NCI-H1105 (cell line): ENCODE measurements around the gene MAP2K1.
"Not testable (repeated sequence)": the region's sequence is repeated elsewhere in the genome, so short reads cannot be mapped to it uniquely, and the experiment has no call there.

Experiments used
- DNase-seq: peaks from one replicate; lab custom pipeline; 2025; lab: John Stamatoyannopoulos, UW

The MAP2K1 gene

GRCh38 chr15:66424963-66425612, 38.4 kb downstream of the MAP2K1 start:
- no peak for DNase-seq

- DNase-seq: no peak
These were observed 39.1 kb downstream of the MAP2K1 start for GRCh38 chr15:66425837-66426236.

GRCh38 chr15:66429117-66429516, 42.4 kb downstream of the MAP2K1 start:
- DNase-seq: no peak

DNA sequence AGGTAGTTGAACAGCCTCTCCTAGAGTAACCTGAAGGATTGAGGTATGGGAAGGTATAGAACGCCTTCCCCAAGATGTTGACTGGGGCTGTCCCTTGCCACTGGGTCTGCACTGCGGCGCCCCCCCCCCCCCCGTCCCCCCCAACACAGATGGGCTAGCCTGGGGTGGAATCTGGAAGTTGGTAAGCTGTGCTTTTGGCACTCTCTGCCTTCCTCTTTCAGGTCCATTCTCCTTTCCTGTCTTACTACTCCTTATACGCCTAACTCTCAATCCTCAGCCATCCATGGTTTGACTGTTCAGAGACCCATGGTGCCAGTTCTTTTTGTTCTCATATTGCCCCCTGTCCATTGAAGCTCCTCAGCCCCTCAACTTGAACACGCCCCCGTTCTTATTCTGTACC, 42.8 kb downstream of the MAP2K1 start:
- no peak for DNase-seq

DNA sequence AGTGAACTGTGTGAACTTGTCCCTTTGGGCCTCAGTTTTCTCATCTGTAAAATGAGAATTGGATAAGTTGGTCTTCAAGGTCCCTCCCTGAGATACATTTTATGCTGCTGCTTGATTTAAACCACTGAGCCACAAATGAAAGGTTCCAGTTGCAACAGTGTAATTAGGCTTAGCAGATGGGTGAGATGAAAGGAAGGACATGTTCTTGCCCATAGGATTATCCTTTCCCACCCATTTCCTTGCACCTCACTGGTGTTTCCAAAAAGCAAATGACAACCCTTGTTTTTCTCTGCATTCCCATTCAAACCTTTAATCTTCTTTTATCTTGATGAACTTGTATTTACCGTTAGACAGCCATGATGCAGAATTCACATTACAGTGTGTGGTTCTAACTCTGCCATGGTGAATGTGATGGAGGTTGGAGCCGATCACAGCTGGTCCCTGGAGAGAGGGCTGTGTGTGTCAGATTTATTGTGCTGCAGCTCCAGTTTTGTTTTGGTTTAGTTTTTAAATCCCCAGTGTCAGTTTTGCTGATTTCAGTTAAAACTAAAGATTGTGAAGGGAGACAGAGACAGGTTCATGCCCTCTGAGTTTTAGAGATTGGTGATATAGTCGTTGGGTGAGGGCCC, 44.0 kb downstream of the MAP2K1 start:
- DNase-seq: no peak

DNA sequence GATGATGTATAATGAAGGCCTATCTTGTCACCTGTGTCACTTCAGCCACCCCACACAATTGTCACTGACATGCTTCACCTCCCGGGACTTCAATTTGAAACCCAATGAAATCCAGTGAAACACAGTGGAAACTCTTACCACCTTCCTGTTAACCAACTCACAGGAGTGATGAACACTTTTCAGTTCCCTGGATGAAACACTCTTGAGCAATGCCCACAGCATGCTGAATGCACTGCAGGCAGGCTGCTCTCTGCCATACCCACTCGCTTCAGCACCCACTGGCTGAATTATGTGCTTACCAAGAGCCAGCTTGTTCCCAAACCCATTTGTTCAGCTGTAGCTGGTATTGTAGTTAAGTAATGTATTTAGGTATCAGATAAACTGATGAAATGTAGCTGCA, 47.0 kb downstream of the MAP2K1 start:
- no peak for DNase-seq

DNA sequence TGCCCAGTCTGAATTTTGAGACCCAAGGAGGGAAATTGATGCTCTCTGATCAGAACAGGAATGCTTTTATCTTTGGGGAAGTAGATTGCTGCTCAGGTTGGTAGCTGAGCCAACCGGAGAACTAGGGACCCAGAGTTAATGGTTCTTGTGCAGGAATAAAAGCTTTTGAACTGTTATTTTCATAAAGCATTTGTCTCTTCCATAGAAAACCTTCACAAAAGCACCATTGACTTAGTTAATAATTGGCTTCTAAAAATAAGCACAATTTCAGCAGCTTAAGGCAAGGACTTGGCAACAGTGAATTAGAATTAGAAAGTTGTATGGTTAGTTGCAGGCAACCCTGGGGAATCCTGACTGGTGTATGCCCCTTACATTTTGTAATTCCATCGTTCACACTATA, 53.8 kb downstream of the MAP2K1 start:
- no peak for DNase-seq

- no peak for DNase-seq
These were observed 65.7 kb downstream of the MAP2K1 start for GRCh38 chr15:66452420-66452819.

DNA sequence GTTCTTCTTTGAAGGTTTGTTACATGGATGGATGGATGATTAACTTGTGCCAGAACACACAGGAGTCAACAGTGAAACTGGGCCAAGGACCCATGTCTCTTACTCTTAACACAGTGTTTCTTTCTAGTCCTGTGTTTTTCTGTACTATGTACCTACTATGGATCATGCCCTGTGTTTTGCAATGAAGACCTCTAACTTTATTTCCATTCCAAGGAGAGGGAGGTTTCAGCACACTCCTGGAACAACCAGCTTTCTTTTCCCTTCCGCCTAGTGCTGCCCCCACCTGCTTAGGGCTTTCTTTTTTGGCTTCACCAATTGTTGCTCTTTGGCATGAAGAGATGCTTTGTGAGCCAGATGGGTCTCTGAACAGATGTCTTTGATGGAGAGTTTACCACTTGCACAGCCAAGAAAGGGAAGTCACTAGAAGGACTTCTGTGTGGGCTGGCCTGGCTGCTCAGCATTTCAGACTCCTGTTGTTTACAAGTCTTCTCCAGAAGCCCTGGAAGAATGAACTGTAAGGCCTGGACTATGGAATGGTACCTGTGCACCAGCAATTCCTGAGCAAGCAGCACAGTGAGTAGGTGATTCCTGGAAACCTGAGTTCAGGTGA, 66.4 kb downstream of the MAP2K1 start:
- no peak for DNase-seq

DNA sequence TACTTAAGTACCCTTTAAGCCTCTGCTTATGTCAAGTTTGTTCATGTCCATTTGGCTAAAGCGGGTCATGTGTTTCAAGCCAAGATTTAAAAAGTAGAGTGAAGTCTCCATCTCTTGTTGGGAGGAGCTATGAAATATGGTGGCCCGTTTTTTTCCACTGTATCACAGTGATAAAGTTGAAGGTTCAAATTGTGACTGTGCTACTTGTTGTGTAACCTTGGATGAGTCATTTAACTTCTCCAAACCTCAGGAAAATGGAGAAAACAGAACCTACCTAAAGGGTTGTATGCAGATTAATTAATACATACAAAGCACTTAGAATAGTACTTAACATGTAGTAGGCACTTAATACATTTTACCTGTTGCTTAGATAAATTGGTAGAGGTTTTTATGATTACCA, 67.4 kb downstream of the MAP2K1 start:
- no peak for DNase-seq

- DNase-seq: no peak
These were observed 69.5 kb downstream of the MAP2K1 start for GRCh38 chr15:66456211-66456610.

GRCh38 chr15:66459818-66460615, 73.3 kb downstream of the MAP2K1 start:
- no peak for DNase-seq

DNA sequence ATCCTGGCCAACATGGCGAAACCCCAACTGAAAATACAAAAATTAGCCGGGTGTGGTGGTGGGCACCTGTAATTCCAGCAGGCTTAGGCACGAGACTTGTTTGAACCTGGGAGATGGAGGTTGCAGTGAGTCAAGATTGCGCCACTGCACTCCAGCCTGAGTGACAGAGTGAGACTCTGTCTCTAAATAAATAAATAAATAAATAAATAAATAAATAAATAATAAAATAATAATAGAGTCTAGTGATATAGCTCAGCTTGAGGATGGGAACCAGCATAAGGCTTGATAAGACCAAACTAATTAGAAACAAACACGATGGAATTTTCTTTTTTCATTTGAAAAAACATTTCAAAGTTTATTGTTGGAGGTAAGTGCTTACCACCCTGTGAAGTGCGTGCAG, 74.6 kb downstream of the MAP2K1 start:
- DNase-seq: not testable (repeated sequence)

DNA sequence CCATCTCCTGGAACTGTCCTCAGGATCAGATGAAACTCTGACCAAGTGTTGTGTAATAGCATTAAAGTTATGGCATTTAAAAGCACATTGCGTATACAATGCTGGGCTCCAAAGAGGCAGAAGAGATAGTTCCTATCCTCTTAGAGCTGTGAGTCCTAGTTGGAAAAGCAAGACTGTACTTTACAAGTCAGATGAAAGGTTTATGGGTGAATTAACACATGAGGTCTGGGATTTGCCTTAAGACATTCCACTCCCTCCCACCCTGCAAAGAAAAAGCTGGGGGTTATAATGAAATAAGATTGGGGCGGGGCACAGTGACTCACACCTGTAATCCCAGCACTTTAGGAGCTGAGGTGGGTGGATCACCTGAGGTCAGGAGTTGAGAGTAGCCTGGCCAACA, 75.2 kb downstream of the MAP2K1 start:
- no peak for DNase-seq

DNA sequence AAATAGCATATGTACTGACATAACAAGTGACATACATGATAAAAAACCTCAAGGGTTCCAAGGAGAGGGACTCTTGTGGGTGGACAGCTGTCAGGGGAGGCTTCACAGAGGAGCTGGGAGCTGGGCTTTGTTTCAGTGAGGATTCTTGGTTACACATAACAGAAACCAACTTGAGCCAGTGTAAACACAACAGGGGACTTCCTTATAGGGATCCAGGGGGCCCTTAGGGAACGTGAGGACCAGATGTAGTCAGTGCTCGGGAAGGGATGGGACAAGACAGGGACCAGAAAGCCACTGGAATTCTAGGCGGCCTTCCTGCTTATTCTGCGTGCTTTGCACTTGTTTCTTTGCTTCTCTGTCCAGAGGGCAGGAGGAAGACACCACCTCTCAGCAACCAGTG, 75.9 kb downstream of the MAP2K1 start:
- DNase-seq: no peak

GRCh38 chr15:66465294-66465693, 78.6 kb downstream of the MAP2K1 start:
- DNase-seq: not testable (repeated sequence)

- not testable (repeated sequence) for DNase-seq
These were observed 80.7 kb downstream of the MAP2K1 start for GRCh38 chr15:66467162-66468040.

DNA sequence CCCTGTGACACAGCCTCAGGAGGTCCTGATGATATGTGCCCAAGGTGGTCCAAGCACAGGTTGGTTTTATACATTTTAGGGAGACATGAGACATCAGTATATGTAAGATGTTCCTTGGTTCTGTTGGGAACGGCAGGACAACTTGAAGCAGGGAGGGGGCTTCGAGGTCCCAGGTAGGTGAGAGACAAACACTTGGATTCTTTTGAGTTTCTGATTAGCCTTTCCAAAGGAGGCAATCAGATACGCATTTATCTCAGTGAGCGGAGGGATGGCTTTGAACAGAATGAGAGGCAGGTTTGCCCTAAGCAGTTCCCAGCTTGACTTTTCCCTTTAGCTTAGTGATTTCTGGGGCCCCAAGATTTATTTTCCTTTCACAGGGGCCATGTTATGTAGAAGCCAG, 84.1 kb downstream of the MAP2K1 start:
- DNase-seq: not testable (repeated sequence)

GRCh38 chr15:66472176-66472999, 85.7 kb downstream of the MAP2K1 start:
- DNase-seq: no peak

DNA sequence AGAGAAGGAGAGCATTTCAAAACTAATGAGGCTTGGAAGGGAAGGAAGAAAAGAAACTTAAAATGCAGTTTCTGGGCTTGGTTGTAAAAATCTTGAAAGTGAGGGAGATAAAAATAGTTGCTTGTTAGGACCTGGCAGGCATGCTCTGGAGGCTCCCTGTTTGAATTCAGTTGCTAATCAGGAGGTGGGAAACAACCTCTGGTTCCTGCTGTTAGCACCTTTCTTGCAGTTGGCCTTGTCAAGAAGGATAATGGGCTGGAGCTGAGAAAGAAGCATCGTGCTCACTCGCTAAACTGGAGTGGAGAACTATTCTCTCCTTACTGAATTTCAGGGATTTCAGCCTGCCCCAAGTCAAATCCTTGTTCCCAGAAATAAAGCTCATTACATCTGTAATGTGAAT, 87.4 kb downstream of the MAP2K1 start:
- DNase-seq: no peak

GRCh38 chr15:66474963-66475362, 88.3 kb downstream of the MAP2K1 start:
- no peak for DNase-seq
